ENCODE measurements around the gene EEFSEC. TPM values are rescaled to one million over a fixed set of nuclear protein-coding genes. Genes with fewer than 3 reads are reported as not detected.

EEFSEC gene
- total and polyA plus RNA-seq, 2 of the 8 experiments (the other 6 are each of a cell fraction or from before 2014, with no cell fraction given), result 13.1 to 19.8 TPM

DNA sequence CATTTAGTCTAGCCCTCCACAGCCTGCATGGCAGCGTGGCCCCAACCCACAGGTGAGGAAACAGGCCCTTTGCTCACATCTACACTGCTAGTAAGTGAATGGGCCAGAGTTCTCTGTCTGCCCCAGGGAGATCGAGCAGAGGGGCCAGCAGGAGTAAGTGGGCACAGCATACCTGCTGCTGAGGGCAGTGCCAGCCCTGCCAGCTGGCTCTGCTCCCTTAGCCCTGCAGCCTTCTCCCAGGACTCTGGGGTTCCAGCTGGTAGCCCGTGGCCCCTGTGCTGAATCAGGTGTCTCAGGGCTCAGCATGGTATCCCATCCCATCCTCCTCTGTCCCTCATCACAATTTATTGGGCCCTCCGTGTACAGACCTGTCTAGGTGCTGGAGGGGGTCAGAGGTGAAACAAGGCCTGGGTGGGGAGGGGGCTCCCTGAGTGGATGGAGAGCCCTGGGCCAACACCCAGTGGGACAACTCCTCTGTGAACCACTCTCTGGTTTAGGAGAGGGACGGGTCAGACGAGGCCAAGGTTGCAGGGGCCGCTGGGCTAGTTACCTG, 211.6 kb downstream of the EEFSEC start:
- H3K23me2 ChIP-seq (ENCODE audit: low read depth, low read length), result no peaks in the 10 kb centered on the region
- no peaks in the 10 kb centered on the region for H3K79me2 ChIP-seq (ENCODE audit: control insufficient read depth in 1 of 2, insufficient read depth in 2 of 2, low read length in 2 of 2)
- no peak overlapping the region for H4K91ac ChIP-seq (replicated peaks; ENCODE audit: insufficient read length, low read length)
- no peaks in the 10 kb centered on the region for H4K20me1 ChIP-seq (replicated peaks in 1 of 2; ENCODE audit: control insufficient read depth in 1 of 2, insufficient read depth in 2 of 2, low read length in 2 of 2)
- H3K18ac ChIP-seq (ENCODE audit: extremely low read depth, low read length), result no peak overlapping the region
- DNase-seq (ENCODE audit: low read depth in 1 of 2, low spot score in 2 of 2), result no peak
- H2BK20ac ChIP-seq (ENCODE audit: low read length), result no peak overlapping the region
- H3K36me3 ChIP-seq (ENCODE audit: control insufficient read depth in 2 of 4, insufficient read depth in 4 of 4, low read length in 3 of 4), result no peaks in the 10 kb centered on the region
- H2AK5ac ChIP-seq (ENCODE audit: low read depth, low read length), result no peak overlapping the region
- 90% methylated on average over 7 of the region's 7 CpGs; no CpG with 5 or more reads in 1 of the 2 experiments for WGBS, 2 experiments (ENCODE audit: extremely low coverage in 1 of 2, insufficient coverage in 1 of 2, insufficient read length in 1 of 2, insufficient replicate concordance in 2 of 2, low coverage in 1 of 2, low lambda C conversion rate in 2 of 2, missing lambda C conversion rate in 1 of 2)
- TF ChIP-seq ASH2L (IDR thresholded peaks at IDR 0.05; ENCODE audit: low read length) (no peak), POU5F1 (IDR thresholded peaks at IDR 0.05; ENCODE audit: low read depth, low read length) (no peak), KDM4A (IDR thresholded peaks at IDR 0.05; ENCODE audit: low read depth, low read length, severe bottlenecking) (no peak), TCF12 (IDR thresholded peaks at IDR 0.05; ENCODE audit: low read depth, low read length) (no peak), SP1 (IDR thresholded peaks at IDR 0.05; ENCODE audit: low read depth, low read length) (no peak), PHF8 (conservative IDR thresholded peaks at IDR 0.05; ENCODE audit: low read depth, low read length) (no peak), SIN3A (conservative IDR thresholded peaks at IDR 0.05 in 1 of 2, IDR thresholded peaks at IDR 0.05 in 1 of 2; ENCODE audit: low read depth in 1 of 2, low read length in 2 of 2) (no peak), YY1 (IDR thresholded peaks at IDR 0.05; ENCODE audit: low read depth, low read length) (no peak), TAF1 (IDR thresholded peaks at IDR 0.05; ENCODE audit: low read depth, low read length) (no peak), CEBPB (IDR thresholded peaks at IDR 0.05; ENCODE audit: low read depth, low read length) (no peak), SUZ12 (IDR thresholded peaks at IDR 0.05; ENCODE audit: low read length) (no peak), NANOG (IDR thresholded peaks at IDR 0.05; ENCODE audit: insufficient read depth, low read depth, low read length, poor library complexity, severe bottlenecking) (no peak)
- TF ChIP-seq, protein P1, sequence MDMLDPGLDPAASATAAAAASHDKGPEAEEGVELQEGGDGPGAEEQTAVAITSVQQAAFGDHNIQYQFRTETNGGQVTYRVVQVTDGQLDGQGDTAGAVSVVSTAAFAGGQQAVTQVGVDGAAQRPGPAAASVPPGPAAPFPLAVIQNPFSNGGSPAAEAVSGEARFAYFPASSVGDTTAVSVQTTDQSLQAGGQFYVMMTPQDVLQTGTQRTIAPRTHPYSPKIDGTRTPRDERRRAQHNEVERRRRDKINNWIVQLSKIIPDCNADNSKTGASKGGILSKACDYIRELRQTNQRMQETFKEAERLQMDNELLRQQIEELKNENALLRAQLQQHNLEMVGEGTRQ (IDR thresholded peaks at IDR 0.05; ENCODE audit: low read length), result no peak
- no peak overlapping the region for H2BK5ac ChIP-seq (ENCODE audit: low read depth, low read length)
- H3K9ac ChIP-seq (replicated peaks in 1 of 4; ENCODE audit: extremely low read depth in 1 of 4, low read depth in 3 of 4, low read length in 3 of 4), result no peak overlapping the region
- no peak overlapping the region for H3K14ac ChIP-seq (ENCODE audit: insufficient read length)
- H3K4me1 ChIP-seq (replicated peaks in 1 of 4; ENCODE audit: control insufficient read depth in 3 of 4, insufficient read depth in 4 of 4, low read length in 3 of 4), result peaks cover 0 to 6% (median 0%) of the 10 kb centered on the region in 4 experiments; a peak in 2 of 7 replicates
- H3K4me2 ChIP-seq (ENCODE audit: insufficient read depth in 1 of 2, low read depth in 2 of 2, low read length in 2 of 2), result no peak overlapping the region
- H3K4ac ChIP-seq (replicated peaks; ENCODE audit: insufficient read length, low read depth, low read length), result no peak overlapping the region
- no peak for FAIRE-seq
- H3K23ac ChIP-seq (ENCODE audit: insufficient read length), result no peak overlapping the region
- H2BK120ac ChIP-seq (replicated peaks; ENCODE audit: low read depth, low read length), result no peak overlapping the region
- H3K56ac ChIP-seq (replicated peaks; ENCODE audit: insufficient read length, low read depth, low read length), result no peak overlapping the region
- H3K27me3 ChIP-seq (replicated peaks in 1 of 4; ENCODE audit: control insufficient read depth in 3 of 4, extremely low read depth in 1 of 4, insufficient read depth in 3 of 4, low read length in 3 of 4), result no peaks in the 10 kb centered on the region; a peak in 1 of 7 replicates
- H2BK15ac ChIP-seq (ENCODE audit: low read length), result no peak overlapping the region
- H3K9me3 ChIP-seq (ENCODE audit: insufficient read depth in 2 of 2, low read depth in 1 of 2, low read length in 1 of 2), result no peaks in the 10 kb centered on the region
- H3K79me1 ChIP-seq (ENCODE audit: low read depth, low read length), result 0 out of 2 replicates have a peak, but pooled peaks cover 2% of the 10 kb centered on the region
- ChIA-PET POLR2A (ENCODE audit: partially characterized antibody) (no interaction called here), CTCF (ENCODE audit: partially characterized antibody) (interaction anchor here (0.9 to 1.8 kb wide), 5 partner anchors 21 to 194 kb away, joined by 3 to 6 read pairs (median 3); no protein-coding TSS in a partner anchor)
- no peak overlapping the region for H4K5ac ChIP-seq (ENCODE audit: insufficient read length, low read depth, low read length)
- H3K27ac ChIP-seq (ENCODE audit: low read depth, low read length), result no peak overlapping the region
- no peak overlapping the region for H3K4me3 ChIP-seq (ENCODE audit: extremely low read depth in 1 of 4, insufficient read depth in 2 of 4, low read depth in 3 of 4, low read length in 4 of 4)
- no peak overlapping the region for H2AFZ ChIP-seq (ENCODE audit: low read length)
- H4K8ac ChIP-seq (ENCODE audit: extremely low read depth, insufficient read depth, low read length), result no peak overlapping the region
- H2BK12ac ChIP-seq (ENCODE audit: low read depth, low read length), result no peak overlapping the region
